Measurements from ENCODE around the gene CDC7. TPM values are rescaled to one million over a fixed set of nuclear protein-coding genes. Genes with fewer than 3 reads are reported as not detected.
"Not testable (repeated sequence)": the region's sequence is repeated elsewhere in the genome, so short reads cannot be mapped to it uniquely, and the experiment has no call there.

The CDC7 gene
- total RNA-seq: 25.1 and 30.4 TPM in 2 replicates

DNA sequence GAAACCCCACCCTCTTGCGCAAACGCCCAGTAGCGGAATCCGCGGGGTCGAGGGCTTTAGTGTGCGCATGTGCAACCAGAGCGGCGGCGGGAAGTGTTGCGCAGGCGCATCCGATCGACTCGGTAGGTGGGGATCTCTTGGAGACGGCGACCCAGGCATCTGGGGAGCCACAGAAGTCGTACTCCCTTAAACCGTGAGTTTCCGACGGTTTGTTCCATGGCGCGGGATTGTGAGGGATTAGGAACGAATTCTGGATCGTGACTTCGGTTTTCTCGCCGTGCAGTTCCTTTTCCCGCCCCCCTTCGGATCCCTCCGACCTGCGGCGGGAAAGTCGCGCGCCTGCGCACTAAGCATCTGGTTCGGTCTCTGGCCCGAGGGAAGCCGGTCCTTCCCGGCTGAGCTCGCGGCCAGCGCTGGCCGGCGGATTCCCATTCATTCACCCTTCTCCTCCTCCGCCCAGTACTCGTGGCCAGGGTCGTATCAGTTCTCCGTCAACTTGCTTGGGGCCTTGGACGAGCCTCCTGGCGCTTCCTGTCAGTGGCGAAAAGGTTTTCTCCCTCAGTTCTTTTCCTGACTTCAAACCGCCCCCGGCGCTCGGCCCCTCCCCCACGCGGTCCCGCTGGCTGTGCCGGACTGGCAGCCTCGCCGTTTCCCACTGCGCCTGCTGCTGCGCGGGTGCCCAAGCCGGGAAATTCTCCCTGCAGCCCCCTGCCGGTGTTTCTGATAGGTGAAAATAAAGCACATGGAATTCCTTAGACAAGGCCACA, at the start of gene CDC7:
TSS of gene CDC7 (plus strand) at position 96 of the 767 bp plus-strand sequence. CDS start 866 bp downstream, outside the sequence.
- intact Hi-C loops (cut with micrococcal nuclease): loop anchor here (1.0 to 10.0 kb wide), 10 partner anchors 56 to 984 kb away; partner anchors contain the start of genes BTBD8, GFI1, HFM1 and ZNF644

DNA sequence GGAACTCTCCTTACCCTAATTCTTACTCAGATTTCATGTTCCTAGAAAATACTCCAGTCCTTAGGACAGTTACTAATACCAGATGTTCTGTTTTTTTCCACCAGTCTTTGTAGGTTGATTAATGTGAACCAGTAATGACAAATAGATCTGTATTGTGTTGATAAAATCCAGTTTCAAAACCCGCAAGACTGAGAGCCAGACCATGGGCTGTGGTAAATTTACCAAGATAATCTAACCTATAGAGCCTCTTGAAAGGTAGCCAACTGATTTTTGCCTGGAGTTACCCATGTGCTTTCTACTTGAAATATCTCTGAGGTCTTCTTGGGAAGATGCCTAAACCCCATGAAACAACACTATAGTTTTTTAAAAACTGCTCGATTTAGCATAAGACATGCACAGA, 46.5 kb upstream of the CDC7 start:
- intact Hi-C loops (cut with micrococcal nuclease): no loop called here

DNA sequence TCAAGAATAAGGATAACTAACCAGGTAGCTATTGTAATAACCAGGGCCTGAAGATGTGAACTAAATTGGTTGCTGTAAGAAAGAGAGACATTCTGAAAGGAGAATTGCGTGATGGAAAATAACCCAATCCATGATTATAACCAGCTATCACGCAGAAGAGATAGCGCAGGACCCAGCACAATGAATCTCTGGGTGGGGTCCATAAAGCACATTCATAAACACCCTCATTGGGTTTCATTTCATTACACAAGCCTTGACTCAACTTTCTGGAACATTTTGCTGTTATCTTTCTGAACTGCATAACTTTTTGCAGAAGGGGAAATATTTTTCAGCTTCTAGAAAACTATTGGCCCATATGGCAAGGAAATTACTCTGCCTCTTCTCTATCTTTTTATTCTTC, 45.3 kb upstream of the CDC7 start:
- intact Hi-C loops (cut with micrococcal nuclease): no loop called here

DNA sequence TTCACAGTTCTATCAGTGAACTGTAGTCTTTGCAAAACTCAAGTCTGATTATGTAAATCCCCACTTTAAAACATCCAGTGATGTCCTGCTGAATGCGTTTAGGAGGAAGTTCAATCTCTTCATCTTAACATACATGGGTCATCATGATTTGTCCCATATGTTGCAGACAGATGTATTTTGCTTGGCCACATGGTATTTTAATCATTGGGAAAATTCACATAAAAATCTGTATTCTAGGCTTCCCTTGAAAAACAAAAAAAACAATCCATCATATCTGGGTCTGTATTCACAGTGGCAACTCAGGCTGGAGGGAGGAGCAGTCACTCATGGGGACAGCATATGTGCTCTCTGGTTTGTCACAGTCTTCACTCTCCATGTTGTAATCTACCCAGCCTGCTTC, 44.8 kb upstream of the CDC7 start:
- intact Hi-C loops (cut with micrococcal nuclease): no loop called here

DNA sequence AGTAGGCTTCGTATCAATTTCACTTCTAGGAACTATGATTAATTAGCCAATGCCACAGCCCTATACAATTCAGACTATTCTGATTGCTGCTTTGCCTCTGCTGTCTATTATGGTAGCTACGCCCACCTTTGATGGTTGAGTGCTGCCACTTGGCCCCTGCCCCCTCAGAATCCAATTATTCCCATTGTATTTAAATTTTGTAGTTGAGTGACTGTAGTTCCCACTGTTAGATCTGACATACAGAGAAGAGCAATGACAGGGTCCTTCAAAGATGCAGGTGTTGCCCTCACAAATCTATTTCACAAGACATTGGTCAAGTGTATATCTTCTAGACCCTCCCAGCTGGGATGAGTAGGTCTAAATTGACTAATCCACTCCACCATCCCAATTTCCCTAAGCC, 35.3 kb upstream of the CDC7 start:
- intact Hi-C loops (cut with micrococcal nuclease): not testable (repeated sequence)

DNA sequence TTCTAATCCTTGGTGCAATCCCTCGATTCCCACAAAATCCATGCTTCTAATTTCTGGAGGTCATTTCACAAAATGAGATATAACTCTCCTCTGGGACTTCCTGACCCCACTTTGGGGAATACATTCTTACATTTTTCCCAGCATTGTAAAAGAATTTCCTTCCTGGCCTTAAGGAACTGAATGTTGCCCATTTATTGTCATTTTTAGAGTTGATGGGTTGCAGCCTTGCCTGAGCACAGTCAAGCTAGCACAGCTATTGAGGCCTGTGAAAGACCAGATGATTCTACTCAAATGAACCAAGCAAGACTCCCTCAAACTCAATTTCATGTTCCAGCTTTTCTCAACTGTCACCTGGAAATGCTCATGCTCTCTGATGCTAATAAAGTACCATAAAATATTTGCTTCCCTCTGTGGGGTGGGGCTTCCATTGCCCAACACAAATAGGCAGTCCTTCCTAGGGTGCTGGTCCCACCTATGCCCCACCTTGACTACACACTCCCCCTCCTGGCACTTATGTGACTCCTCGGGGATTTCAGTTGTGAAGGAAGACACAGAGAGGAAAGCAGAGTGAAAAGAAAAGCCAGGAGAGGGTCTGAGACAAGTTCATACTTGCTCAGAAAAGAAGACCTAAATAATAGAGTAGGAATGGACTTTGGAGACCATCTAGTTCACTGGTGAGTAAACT, 24.0 kb upstream of the CDC7 start:
- intact Hi-C loops (cut with micrococcal nuclease): no loop called here

DNA sequence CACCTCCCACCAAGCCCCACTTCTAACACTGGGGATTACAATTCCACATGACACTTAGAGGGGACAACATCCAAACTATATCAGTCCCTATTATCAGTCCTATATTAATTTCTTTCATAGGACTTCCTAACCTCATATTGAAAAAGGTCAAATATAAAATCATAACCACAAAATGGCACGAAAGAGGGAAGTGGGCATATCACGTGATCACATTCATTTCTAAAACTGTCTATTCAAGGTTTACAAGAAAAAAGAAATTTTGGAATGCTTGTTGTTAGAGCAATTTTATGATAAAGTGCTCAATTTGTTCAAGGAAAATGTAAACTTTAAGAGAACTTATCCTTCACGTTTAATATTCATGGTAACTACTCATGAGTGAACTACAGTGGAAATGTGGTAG, 13.2 kb upstream of the CDC7 start:
- intact Hi-C loops (cut with micrococcal nuclease): no loop called here

DNA sequence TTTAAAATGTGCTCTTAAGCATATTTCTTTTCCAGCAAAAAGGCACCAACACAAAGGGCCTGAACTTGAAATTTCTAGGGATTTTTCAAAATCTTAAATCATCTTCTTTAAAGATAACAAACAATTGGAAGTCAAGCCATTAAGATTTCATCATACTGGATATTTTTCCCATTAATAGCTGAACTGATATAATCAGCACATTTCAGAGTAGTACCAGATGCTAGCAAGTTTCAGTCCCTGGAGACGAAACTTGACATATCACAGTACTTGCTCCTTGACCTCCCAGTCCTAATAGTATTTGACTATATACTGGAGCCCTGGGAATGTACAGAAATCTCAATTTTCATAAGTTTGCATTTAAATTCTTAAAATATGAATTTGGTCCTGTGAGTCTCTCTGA, 10.2 kb upstream of the CDC7 start:
- intact Hi-C loops (cut with micrococcal nuclease): no loop called here

DNA sequence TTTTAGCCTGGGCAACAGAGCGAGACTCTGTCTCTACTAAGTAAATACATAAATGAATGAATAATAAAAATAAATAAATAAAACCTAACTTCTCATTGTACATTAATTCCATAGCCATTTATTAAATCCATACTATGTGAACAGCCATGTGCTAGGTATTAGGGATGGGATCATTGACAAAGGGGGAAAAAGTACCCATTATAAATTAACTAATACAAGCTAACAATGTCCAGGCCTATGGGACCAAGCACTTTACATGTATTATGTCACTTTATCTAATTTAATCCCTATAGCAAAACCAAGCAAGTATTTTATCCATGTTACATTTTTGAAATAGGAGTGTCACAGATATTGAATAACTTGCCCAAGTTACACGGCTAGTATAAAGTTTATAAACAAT, 2.6 kb upstream of the CDC7 start:
- intact Hi-C loops (cut with micrococcal nuclease): no loop called here

DNA sequence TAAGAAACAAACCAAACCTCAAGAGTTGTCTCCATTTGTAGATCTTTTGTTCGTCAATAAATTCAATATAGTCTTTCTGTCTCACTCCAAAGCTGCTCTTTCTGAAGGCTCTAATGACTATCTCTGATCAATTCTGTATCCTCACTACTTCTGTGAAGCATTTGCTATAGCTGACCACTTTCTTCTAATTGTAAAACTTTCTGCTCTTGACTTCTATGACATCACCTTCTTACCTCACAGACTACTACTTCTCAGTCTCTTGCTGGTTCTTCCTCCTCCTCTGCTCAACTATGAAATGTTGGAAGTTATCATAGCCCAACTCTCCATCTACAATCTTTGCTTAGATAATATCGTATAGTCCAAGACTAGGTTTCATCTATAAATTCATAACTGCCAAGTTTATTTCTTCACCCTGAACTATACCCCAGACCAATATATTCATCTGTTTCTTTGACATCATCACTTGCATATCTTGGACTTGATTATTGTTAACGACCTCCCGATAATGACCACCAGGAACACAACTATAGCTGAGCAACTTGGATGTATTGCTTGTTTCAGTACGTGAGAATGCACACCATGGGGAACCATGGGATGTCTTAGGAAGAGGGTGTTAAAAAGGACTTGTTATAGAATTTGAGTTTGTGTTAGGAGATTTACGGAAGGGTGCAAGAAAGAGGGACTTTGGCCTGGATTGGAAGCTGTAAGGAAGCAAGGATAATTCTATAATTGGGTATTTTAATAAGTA, 2.0 kb upstream of the CDC7 start:
- intact Hi-C loops (cut with micrococcal nuclease): no loop called here

DNA sequence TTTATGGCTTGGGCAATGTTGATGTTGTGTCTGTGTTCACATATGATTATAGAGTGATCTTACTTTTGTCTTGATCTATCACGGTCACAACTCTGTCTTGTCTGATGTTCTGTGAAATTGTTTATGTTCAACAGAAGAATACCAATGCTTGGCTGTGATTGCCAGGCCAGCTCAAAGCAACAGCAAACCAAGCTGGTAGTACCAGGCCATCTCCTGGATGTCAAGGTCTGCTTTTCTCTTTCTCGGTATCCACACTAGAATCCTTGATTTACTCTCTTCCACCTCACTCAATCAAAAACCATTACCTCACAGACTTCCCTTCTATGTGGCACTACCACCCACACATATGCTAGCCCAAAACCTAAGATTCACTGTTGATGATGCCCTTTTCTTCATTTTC, 1.3 kb upstream of the CDC7 start:
- intact Hi-C loops (cut with micrococcal nuclease): no loop called here

DNA sequence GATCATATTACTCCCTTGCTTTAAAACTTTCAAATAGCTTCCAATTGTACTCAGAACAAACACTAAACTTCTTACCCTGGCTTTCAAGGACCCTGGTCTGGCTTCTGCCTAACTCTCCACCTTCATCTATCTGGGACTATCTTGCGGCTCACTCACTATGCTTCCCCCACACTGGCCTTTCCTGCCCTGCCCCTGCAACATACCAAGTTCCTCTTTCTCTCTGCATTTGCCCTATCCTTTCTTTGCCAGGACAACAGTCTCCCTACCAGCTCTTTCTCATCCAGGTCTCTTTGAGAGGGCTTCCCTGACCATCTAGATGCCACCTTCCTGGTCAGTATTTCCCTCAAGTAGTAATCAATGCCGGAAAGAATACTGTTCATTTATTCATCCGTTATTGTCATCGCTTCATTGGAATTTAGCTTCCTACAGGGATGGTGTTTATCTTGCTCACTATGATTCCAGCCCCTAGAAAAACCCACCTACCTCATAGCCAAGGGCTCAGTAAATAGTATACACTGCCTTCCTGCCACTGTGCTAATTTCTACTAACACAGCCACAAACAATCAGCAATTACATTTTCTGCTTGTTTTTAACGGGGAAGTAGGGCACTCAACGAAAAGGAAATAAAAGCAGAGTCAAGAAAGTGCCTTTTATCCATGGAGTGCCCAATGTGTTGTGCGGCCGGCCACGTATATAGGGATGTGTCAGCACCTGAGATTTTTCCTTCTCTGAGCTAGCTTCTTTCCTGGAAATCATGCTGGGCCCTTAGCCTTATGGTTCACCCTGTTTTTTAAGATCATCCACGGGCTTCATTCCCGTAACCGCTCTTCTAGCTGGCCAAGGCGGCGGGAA, 521 bp upstream of the CDC7 start:
- intact Hi-C loops (cut with micrococcal nuclease): loop anchor here (1.0 to 10.0 kb wide), 8 partner anchors 57 to 985 kb away; partner anchors contain the start of genes BTBD8, GFI1, HFM1 and ZNF644

DNA sequence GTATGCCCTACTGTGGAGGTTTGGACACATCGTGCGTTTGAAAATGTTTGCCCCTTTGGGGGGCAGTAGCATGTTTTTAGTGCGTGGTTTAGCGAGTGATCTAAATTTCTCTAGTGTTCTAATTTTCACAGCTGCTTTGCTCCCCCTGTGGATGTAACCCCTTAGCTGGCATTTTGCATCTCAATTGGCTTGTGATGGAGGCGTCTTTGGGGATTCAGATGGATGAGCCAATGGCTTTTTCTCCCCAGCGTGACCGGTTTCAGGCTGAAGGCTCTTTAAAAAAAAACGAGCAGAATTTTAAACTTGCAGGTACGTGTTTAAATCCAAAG, 836 bp downstream of the CDC7 start:
- intact Hi-C loops (cut with micrococcal nuclease): loop anchor here (1.0 to 10.0 kb wide), 9 partner anchors 56 to 983 kb away; partner anchors contain the start of genes GFI1, HFM1 and ZNF644

DNA sequence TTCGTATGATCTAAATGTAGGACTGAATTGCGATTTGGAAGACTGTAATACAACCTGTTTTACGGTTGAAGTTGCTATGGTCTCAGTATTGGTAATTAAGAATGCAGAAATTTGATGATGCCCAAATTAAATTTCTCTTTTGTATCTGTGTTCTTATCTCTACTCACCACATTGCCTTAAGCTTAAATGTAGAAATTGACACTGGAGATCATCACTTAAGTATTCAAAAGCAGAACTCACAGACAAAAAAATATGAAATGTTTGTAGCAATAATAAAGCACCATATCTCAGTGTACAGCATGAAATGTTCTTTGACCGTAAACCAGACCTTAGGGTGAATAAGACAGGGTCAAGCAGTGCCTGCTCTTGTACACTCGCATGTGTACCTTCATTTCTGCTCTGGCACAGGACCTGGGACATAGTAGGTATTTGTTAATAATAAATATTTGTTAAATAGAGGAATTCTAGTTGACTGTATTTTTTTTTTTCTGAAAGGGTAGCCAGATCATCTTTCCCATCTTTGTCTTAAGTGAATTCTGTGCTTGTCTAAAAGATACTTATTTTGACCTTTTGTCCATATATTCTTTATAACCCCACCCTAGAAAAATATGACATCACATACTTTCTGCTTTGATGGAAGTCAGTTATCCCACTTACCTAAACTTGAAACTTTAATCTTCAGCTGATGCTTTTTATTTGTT, 1.5 kb downstream of the CDC7 start:
- intact Hi-C loops (cut with micrococcal nuclease): loop anchor here (1.0 to 10.0 kb wide), 9 partner anchors 55 to 983 kb away; partner anchors contain the start of genes GFI1, HFM1 and ZNF644

DNA sequence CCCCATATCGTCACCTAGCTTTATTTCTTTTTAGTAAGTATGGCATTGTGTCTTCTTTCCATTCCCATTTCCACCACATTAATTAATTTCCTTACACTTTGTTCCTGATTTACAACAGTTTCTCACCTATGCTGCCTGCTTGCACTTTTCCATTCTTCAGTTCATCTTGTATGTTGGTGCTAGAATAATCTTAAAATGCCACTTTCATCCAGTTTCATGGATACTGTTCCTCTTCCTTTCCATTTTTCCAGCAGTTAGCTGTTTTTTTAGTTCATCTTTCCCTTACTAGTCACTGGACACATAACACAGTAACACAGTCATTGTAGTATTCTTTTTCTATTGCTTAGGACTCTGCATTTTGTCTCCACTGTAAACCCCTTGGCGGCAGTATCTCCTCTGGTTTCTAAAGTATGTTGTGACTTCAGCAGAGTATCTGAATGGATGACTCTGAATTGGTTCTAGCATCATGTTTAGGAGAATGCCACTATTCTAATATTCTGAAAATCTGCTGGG, 2.1 kb downstream of the CDC7 start:
- intact Hi-C loops (cut with micrococcal nuclease): loop anchor here (5.0 to 10.0 kb wide), 7 partner anchors 55 to 982 kb away; partner anchors contain the start of genes GFI1, HFM1 and ZNF644

DNA sequence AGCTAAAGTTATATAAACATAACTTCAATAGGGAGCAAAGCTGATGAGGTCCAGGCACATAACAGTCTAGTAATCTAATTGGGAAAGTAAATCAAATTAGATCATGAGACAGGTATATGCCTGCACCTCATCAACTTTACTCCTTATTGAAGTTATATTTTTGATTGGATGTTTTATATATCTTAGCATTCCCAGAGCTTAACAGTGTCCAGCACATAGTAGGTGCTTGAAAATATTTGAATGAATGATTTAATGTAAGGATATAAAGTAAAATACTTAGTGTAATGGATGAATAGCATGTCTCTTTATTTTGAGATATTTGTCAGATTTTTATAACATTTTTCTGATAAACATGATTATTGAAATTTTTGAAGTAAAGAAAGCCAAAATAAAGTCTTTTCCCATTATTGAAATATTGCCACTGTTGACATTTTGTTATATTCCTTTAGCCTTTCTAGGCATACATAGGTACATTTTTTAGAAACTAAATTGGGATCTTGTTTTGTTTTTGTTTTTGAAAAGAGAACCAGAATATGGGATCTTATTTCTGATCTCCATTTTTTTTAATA, 2.8 kb downstream of the CDC7 start:
- intact Hi-C loops (cut with micrococcal nuclease): loop anchor here (5.0 to 10.0 kb wide), 7 partner anchors 54 to 981 kb away; partner anchors contain the start of genes GFI1, HFM1 and ZNF644

DNA sequence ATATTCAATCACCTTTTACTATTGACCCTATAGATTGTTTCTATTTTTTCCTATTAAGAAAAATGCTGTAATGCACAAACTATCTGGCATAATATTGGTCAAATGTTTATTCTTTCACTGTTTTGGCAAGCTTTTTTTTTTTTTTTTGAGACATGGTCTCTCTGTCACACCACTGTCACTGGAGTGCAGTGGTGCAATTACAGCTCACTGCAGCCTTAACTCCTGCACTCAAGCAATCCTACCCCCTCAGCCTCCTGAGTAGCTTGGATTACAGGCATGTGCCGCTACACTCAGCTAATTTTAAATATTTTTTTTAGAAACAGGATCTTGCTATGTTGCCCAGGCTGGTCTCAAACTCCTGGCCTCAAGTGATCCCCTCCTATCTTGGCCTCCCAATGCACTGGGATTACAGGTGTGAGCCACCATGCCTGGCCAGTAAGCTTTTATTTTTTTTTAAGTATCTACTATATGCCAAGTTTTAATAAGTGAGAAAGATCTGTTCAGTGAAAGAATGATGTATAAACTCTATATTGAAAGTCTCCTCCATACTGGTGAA, 3.4 kb downstream of the CDC7 start:
- intact Hi-C loops (cut with micrococcal nuclease): loop anchor here (5.0 to 10.0 kb wide), 7 partner anchors 53 to 981 kb away; partner anchors contain the start of genes GFI1, HFM1 and ZNF644

DNA sequence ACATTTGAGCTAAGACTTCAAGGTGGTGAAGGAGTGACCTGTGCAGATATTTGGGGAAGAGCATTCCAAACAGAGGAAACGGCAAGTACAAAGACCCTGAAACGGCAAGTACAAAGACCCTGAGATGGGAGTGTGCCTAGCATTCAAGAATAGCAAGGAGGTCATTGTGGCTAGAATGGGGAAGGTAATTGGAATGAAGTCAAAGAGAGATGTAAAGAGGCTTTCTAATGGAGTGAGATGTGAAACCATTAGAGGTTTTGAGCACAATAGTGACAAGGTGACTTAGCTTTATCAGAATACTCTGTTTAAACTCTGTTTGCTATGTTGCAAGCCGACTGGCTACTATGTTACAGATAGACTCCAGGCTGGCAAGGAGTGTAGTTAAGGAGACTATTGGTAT, 4.4 kb downstream of the CDC7 start:
- intact Hi-C loops (cut with micrococcal nuclease): loop anchor here (10.0 kb wide), 2 partner anchors 340 to 980 kb away; partner anchors contain the start of gene GFI1

DNA sequence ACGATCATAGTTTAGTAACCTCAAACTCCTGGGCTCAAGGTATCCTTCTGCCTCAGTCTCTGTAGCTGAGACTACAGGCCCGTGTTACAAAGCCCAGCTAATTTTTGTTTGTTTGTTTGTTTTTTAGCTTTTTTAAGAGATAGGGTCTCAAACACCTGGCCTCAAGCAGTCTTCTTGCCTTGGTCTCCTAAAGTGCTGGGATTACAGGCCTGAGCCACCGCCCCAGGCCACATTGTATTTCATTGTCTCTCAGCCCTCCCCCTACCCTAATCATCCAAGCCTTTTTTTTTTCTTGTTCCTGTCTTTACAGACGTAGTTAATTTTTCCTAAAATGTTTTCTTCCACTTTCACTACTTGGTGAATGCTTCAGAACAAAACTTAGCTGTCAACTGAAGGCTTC, 5.4 kb downstream of the CDC7 start:
- intact Hi-C loops (cut with micrococcal nuclease): loop anchor here (10.0 kb wide), 2 partner anchors 341 to 979 kb away; partner anchors contain the start of gene GFI1
